ENCODE data around the gene RPS26. TPM values are rescaled to one million over a fixed set of nuclear protein-coding genes. Genes with fewer than 3 reads are reported as not detected.

RPS26 gene
- total and polyA plus RNA-seq, 9 of the 15 experiments (the other 6 are each of a cell fraction or from before 2014, with no cell fraction given): 70.2 to 1,589 (median 852) TPM

- TF ChIP-seq ZFX (CRISPR knock-in tag; IDR thresholded peaks at IDR 0.05) (no peak), SMC3 (conservative IDR thresholded peaks at IDR 0.05; ENCODE audit: insufficient read depth, low read depth, low read length) (peak; percentile 40; the same call in 1 of the 2 replicates), ZFPM2 (CRISPR knock-in tag; IDR thresholded peaks at IDR 0.05) (no peak), BRF2 (IDR thresholded peaks at IDR 0.05; ENCODE audit: borderline replicate concordance, insufficient read depth, insufficient read length) (no peak), ZC3H8 (IDR thresholded peaks at IDR 0.05) (no peak), NCOA1 (IDR thresholded peaks at IDR 0.05; ENCODE audit: low read depth) (no peak), SMARCA5 (IDR thresholded peaks at IDR 0.05) (peak; percentile 98), RBM25 (IDR thresholded peaks at IDR 0.05; ENCODE audit: low read depth, low read length, severe bottlenecking) (peak; percentile 87), NCOA6 (IDR thresholded peaks at IDR 0.05) (no peak), FIP1L1 (IDR thresholded peaks at IDR 0.05; ENCODE audit: low read depth, low read length, poor library complexity, severe bottlenecking) (no peak), ZNF133 (CRISPR knock-in tag; IDR thresholded peaks at IDR 0.05) (no peak)
Measured at GRCh38 chr12:55996201-55996714, 45.5 kb upstream of the RPS26 start (continued).
